H1 (cell line): ENCODE measurements around the gene SEZ6. TPM values are rescaled to one million over a fixed set of nuclear protein-coding genes. Genes with fewer than 3 reads are reported as not detected.

Source experiments
- CTCF ChIA-PET: fragments of 300-600 bp; sonication (Branson Sonifier 250); formaldehyde crosslinking; loops from one replicate; lab custom pipeline; 2021; ENCODE audit not compliant: partially characterized antibody; lab: Charles Lee
- POLR2A ChIA-PET: fragments of 300-600 bp; sonication (Branson Sonifier 250); formaldehyde crosslinking; loops from one replicate; lab custom pipeline; 2021; ENCODE audit warnings: inconsistent platforms; ENCODE audit not compliant: partially characterized antibody; lab: Charles Lee
- DNase-seq, 2 experiments: peaks; one replicate each; pipeline versions ENCODE4 v3.0.0 to v3.0.0-alpha.2; 2010 to 2022; ENCODE audit warnings: low spot score in 2 of 2, low read depth in 1 of 2, mixed read lengths in 1 of 2
- FAIRE-seq: peaks from 2 replicates; lab custom pipeline; 2011; peaks lifted over from hg19 to GRCh38; lab: Jason Lieb, UNC
- H2AFZ ChIP-seq: 2 replicates; pipeline ENCODE4 v1.8.1; 2012; ENCODE audit warnings: low read length, inconsistent platforms
- H2AK5ac ChIP-seq: 2 replicates; pipeline ENCODE4 v1.6.1; 2013; ENCODE audit warnings: low read depth, low read length
- H2BK120ac ChIP-seq: replicated peaks from 2 replicates; pipeline ENCODE3; 2013; ENCODE audit warnings: low read depth, low read length, inconsistent platforms
- H2BK12ac ChIP-seq: 2 replicates; pipeline ENCODE4 v1.6.1; 2013; ENCODE audit warnings: low read depth, low read length
- H2BK15ac ChIP-seq: 2 replicates; pipeline ENCODE4 v1.6.1; 2013; ENCODE audit warnings: low read length
- H2BK20ac ChIP-seq: 2 replicates; pipeline ENCODE4 v1.6.1; 2013; ENCODE audit warnings: low read length
- H2BK5ac ChIP-seq: 2 replicates; pipeline ENCODE4 v1.6.1; 2013; ENCODE audit warnings: low read depth, low read length
- H3K14ac ChIP-seq: 2 replicates; pipeline ENCODE4 v1.6.1; 2013; ENCODE audit warnings: inconsistent platforms; ENCODE audit not compliant: insufficient read length
- H3K18ac ChIP-seq: 2 replicates; pipeline ENCODE4 v1.6.1; 2013; ENCODE audit warnings: low read length; ENCODE audit errors: extremely low read depth
- H3K23ac ChIP-seq: 2 replicates; pipeline ENCODE4 v1.6.1; 2013; ENCODE audit warnings: inconsistent platforms; ENCODE audit not compliant: insufficient read length
- H3K23me2 ChIP-seq: 2 replicates; pipeline ENCODE4 v1.6.1; 2013; ENCODE audit warnings: low read depth, low read length
- H3K27ac ChIP-seq: 2 replicates; pipeline ENCODE4 v1.6.1; 2011; ENCODE audit warnings: low read depth, low read length, inconsistent platforms
- H3K27me3 ChIP-seq, 4 experiments: replicated peaks in 1 of 4; 1 replicate in 1 of 4; 2 replicates in 3 of 4; pipeline versions ENCODE4 v1.6.1 to v1.8.1; 2011 to 2013; ENCODE audit warnings: low read length in 3 of 4, mild to moderate bottlenecking in 3 of 4, inconsistent platforms in 2 of 4, mixed read lengths in 2 of 4, moderate library complexity in 1 of 4; ENCODE audit not compliant: control insufficient read depth in 3 of 4, insufficient read depth in 3 of 4; ENCODE audit errors: extremely low read depth in 1 of 4
- H3K36me3 ChIP-seq, 4 experiments: 2 replicates each; pipeline versions ENCODE4 v1.6.1 to v1.8.1; 2011 to 2013; ENCODE audit warnings: mild to moderate bottlenecking in 4 of 4, low read length in 3 of 4, moderate library complexity in 2 of 4, control low read depth in 1 of 4, inconsistent platforms in 1 of 4; ENCODE audit not compliant: insufficient read depth in 4 of 4, control insufficient read depth in 2 of 4
- H3K4ac ChIP-seq: replicated peaks from 2 replicates; pipeline ENCODE3; 2013; ENCODE audit warnings: low read length, low read depth, mixed read lengths, inconsistent platforms; ENCODE audit not compliant: insufficient read length
- H3K4me1 ChIP-seq, 4 experiments: replicated peaks in 1 of 4; 1 replicate in 1 of 4; 2 replicates in 3 of 4; pipeline versions ENCODE4 v1.6.1 to v1.8.1; 2011 to 2013; ENCODE audit warnings: low read length in 3 of 4, inconsistent platforms in 2 of 4, mixed read lengths in 1 of 4; ENCODE audit not compliant: insufficient read depth in 4 of 4, control insufficient read depth in 3 of 4
- H3K4me2 ChIP-seq, 2 experiments: 2 replicates each; pipeline versions ENCODE4 v1.6.1 to v1.8.1; 2011 to 2013; ENCODE audit warnings: low read depth in 2 of 2, low read length in 2 of 2, control low read depth in 1 of 2, inconsistent platforms in 1 of 2, mild to moderate bottlenecking in 1 of 2; ENCODE audit not compliant: insufficient read depth in 1 of 2
- H3K4me3 ChIP-seq, 4 experiments: fragments of 200-600, 300-600 bp in 1 of 4; sonication (generic), shearing (Covaris generic), sonication (Bioruptor Twin) in 1 of 4; 2 replicates each; pipeline versions ENCODE4 v1.5.1 to v1.8.1; 2011 to 2016; ENCODE audit warnings: low read length in 4 of 4, low read depth in 3 of 4, control low read depth in 2 of 4, inconsistent platforms in 2 of 4, mild to moderate bottlenecking in 2 of 4, mixed read lengths in 1 of 4, moderate library complexity in 1 of 4; ENCODE audit not compliant: insufficient read depth in 2 of 4; ENCODE audit errors: extremely low read depth in 1 of 4
- H3K56ac ChIP-seq: replicated peaks from 2 replicates; pipeline ENCODE3; 2013; ENCODE audit warnings: low read depth, mild to moderate bottlenecking, mixed read lengths, low read length, inconsistent platforms; ENCODE audit not compliant: insufficient read length
- H3K79me1 ChIP-seq: 2 replicates; pipeline ENCODE4 v1.6.1; 2013; ENCODE audit warnings: low read depth, low read length, control low read depth
- H3K79me2 ChIP-seq, 2 experiments: 2 replicates each; pipeline versions ENCODE4 v1.6.1 to v1.8.1; 2012 to 2013; ENCODE audit warnings: low read length in 2 of 2, mild to moderate bottlenecking in 2 of 2, inconsistent platforms in 1 of 2; ENCODE audit not compliant: insufficient read depth in 2 of 2, control insufficient read depth in 1 of 2
- H3K9ac ChIP-seq, 4 experiments: replicated peaks in 1 of 4; 1 replicate in 1 of 4; 2 replicates in 3 of 4; pipeline versions ENCODE4 v1.6.1 to v1.8.1; 2011 to 2013; ENCODE audit warnings: low read depth in 3 of 4, low read length in 3 of 4, control low read depth in 2 of 4, mild to moderate bottlenecking in 2 of 4, moderate library complexity in 2 of 4, inconsistent platforms in 1 of 4; ENCODE audit errors: extremely low read depth in 1 of 4
- H3K9me3 ChIP-seq, 2 experiments: 2 replicates each; pipeline versions ENCODE4 v1.6.1 to v1.8.1; 2012 to 2013; ENCODE audit warnings: mild to moderate bottlenecking in 2 of 2, moderate library complexity in 2 of 2, control low read depth in 1 of 2, inconsistent platforms in 1 of 2, low read depth in 1 of 2, low read length in 1 of 2, mixed read lengths in 1 of 2; ENCODE audit not compliant: insufficient read depth in 2 of 2
- H4K20me1 ChIP-seq, 2 experiments: replicated peaks in 1 of 2; 2 replicates each; pipeline versions ENCODE3 to v1.8.1; 2011 to 2013; ENCODE audit warnings: inconsistent platforms in 2 of 2, low read length in 2 of 2, mild to moderate bottlenecking in 1 of 2; ENCODE audit not compliant: insufficient read depth in 2 of 2, control insufficient read depth in 1 of 2
- H4K5ac ChIP-seq: 2 replicates; pipeline ENCODE4 v1.6.1; 2013; ENCODE audit warnings: low read length, low read depth, mixed read lengths, inconsistent platforms; ENCODE audit not compliant: insufficient read length
- H4K8ac ChIP-seq: 2 replicates; pipeline ENCODE4 v1.8.0; 2013; ENCODE audit warnings: mild to moderate bottlenecking, moderate library complexity, low read length, inconsistent platforms; ENCODE audit not compliant: insufficient read depth; ENCODE audit errors: extremely low read depth
- H4K91ac ChIP-seq: replicated peaks from 2 replicates; pipeline ENCODE3; 2013; ENCODE audit warnings: low read length, mixed read lengths, inconsistent platforms; ENCODE audit not compliant: insufficient read length
- ASH2L ChIP-seq: fragments of 200-600, 300-600 bp; sonication (generic); IDR thresholded peaks from one replicate; pipeline ENCODE4 v1.7.1; 2017; ENCODE audit warnings: low read length
- MAX ChIP-seq: IDR thresholded peaks from 2 replicates; pipeline ENCODE4 v1.6.1; 2012; ENCODE audit warnings: inconsistent platforms
- RBBP5 ChIP-seq: IDR thresholded peaks from 2 replicates; pipeline ENCODE4 v1.7.1; 2012; ENCODE audit warnings: low read depth, mild to moderate bottlenecking, inconsistent platforms, low read length, moderate library complexity, borderline replicate concordance
- WGBS, 2 experiments: shearing (Covaris generic) in 1 of 2; methylation state at CpG; one replicate each; pipeline versions ENCODE4 v1.1.6 to v1.1.7; 2013 to 2015; ENCODE audit warnings: low lambda C conversion rate in 2 of 2, mixed read lengths in 2 of 2, inconsistent platforms in 1 of 2, low coverage in 1 of 2, missing lambda C conversion rate in 1 of 2; ENCODE audit not compliant: insufficient replicate concordance in 2 of 2, insufficient coverage in 1 of 2, insufficient read length in 1 of 2; ENCODE audit errors: extremely low coverage in 1 of 2, missing lambda C conversion rate in 1 of 2; 5-methylcytosine and 5-hydroxymethylcytosine counted together
- polyA plus RNA-seq, 7 experiments: library from polyadenylated mRNA; depleted of rRNA in 3 of 7; stranded (reverse) in 5 of 7; unstranded in 2 of 7; fragments of >200 nt in 5 of 7; fragments of 200-250 nt in 2 of 7; gene quantifications; 1 replicate in 5 of 7; 2 replicates in 1 of 7; 4 replicates in 1 of 7; pipeline versions ENCODE4 v1.2.1 to v1.2.3, GENCODE V29; 2011 to 2013; ENCODE audit warnings: missing spikeins in 2 of 7, mixed read lengths in 2 of 7
- total RNA-seq: library from RNA; stranded (reverse); fragmentation: NEBNext Ultra II Directional; extraction: Animal tissue kit (Norgen Biotek cat#: 25700); gene quantifications from 2 replicates; pipeline ENCODE4 v1.2.1, GENCODE V29; 2021
- TF ChIP-seq, protein P1 (sequence below): IDR thresholded peaks from 2 replicates; pipeline ENCODE4 v1.6.1; 2012; ENCODE audit warnings: inconsistent platforms

Gene SEZ6
- total and polyA plus RNA-seq, 2 of the 8 experiments (the other 6 are each of a cell fraction or from before 2014, with no cell fraction given): 6.9 to 16.1 TPM

DNA sequence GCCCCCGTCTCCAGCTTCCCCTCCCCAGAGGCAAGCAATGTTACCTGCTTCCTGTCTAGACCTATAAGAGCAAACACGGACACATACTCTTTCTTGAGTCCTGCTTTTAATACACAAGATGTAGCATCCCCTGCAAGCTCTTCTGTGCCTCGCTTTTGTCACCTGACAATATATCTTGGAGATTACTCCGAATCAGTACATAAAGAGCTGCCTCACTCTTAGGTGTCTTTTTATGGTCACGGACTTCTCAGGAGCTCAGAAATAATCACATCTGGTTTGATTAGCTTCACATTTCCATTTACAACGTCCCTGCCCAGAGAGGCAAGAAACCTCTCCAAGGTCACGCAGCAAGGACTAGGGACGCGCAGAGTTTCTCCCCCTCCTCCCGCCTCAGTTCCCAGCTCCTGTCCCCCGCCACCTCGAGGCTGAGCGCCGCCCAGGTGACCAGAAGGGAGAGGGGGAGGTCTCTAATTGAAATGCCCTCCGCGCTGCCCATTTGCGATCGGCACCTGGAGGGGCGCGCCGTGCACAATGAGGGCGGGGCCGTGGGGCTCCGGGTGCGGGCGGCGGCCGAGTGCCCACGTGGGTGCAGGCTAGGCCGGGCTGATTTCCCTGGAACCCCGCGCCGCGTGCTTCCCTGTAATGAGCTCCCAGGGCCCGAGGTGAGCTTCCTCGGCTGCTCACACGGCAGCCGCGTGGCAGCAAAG, 13.8 kb upstream of the SEZ6 start:
- H3K9me3 ChIP-seq: no peaks in the 10 kb centered on the region
- no peak overlapping the region for H3K14ac ChIP-seq
- peak overlapping the region; percentile 91 for H2BK120ac ChIP-seq
- H3K79me2 ChIP-seq: no peaks in the 10 kb centered on the region
- peak overlapping the region; percentile 41; the same call in 1 of the 2 replicates for H3K18ac ChIP-seq
- peak overlapping the region; percentile 16 for H3K4ac ChIP-seq
- H2AFZ ChIP-seq: no peak overlapping the region
- H3K27ac ChIP-seq: no peak overlapping the region
- peak overlapping the region; percentile 50; the same call in 1 of the 2 replicates for H2BK5ac ChIP-seq
- peak overlapping the region; percentile 36 to 59 for H3K4me2 ChIP-seq
- peak overlapping the region in 2 of 4 experiments; percentile 23 to 45; a peak in 4 of 8 replicates for H3K4me3 ChIP-seq
- no peak overlapping the region for H3K9ac ChIP-seq
- H3K36me3 ChIP-seq: no peaks in the 10 kb centered on the region
- ChIA-PET CTCF (interaction anchor here (0.7 to 9.0 kb wide), 22 partner anchors 10 to 237 kb away, joined by 3 to 105 read pairs (median 4); partner anchors contain the start of gene SEZ6), POLR2A (interaction anchor here (0.9 to 4.7 kb wide), 21 partner anchors 10 to 71 kb away, joined by 3 to 47 read pairs (median 4); partner anchors contain the start of genes PHF12, PIPOX and SEZ6)
- peaks cover 20 to 37% (median 32%) of the 10 kb centered on the region in 4 experiments for H3K4me1 ChIP-seq
- no peak overlapping the region for H3K56ac ChIP-seq
- no peak overlapping the region for H4K5ac ChIP-seq
- DNase-seq: peak in 1 of 2 experiments; percentile 72
- TF ChIP-seq ASH2L (peak; percentile 46), RBBP5 (no peak), MAX (peak; percentile 82; the same call in 1 of the 2 replicates)
- TF ChIP-seq, protein P1, sequence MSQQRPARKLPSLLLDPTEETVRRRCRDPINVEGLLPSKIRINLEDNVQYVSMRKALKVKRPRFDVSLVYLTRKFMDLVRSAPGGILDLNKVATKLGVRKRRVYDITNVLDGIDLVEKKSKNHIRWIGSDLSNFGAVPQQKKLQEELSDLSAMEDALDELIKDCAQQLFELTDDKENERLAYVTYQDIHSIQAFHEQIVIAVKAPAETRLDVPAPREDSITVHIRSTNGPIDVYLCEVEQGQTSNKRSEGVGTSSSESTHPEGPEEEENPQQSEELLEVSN: peak; percentile 88
- TF ChIP-seq, all 59 proteins: peak for 3
- H3K79me1 ChIP-seq: no peaks in the 10 kb centered on the region
- H4K91ac ChIP-seq: peak overlapping the region; percentile 37
- 0 out of 2 replicates have a peak overlapping the region, but pooled peaks have one; percentile 51 for H2BK20ac ChIP-seq
- H3K27me3 ChIP-seq: peaks cover 0 to 3% (median 0%) of the 10 kb centered on the region in 4 experiments; a peak in 3 of 7 replicates
- WGBS, 2 experiments: 15% methylated on average over 37 of the region's 39 CpGs; no CpG with 5 or more reads in 1 of the 2 experiments
- H4K8ac ChIP-seq: peak overlapping the region; percentile 52
- no peak overlapping the region; the same call in 1 of the 2 replicates for H2BK12ac ChIP-seq
- no peak for FAIRE-seq
- H3K23me2 ChIP-seq: no peaks in the 10 kb centered on the region
- H3K23ac ChIP-seq: no peak overlapping the region
- H2BK15ac ChIP-seq: no peak overlapping the region
- no peak overlapping the region for H2AK5ac ChIP-seq
- H4K20me1 ChIP-seq: no peaks in the 10 kb centered on the region
